Left lung (tissue), 10 donors: ENCODE measurements around the gene PCSK5. TPM values are rescaled to one million over a fixed set of nuclear protein-coding genes. Genes with fewer than 3 reads are reported as not detected.

Experiments
- ATAC-seq: fragments of 200-7000 bp; cut with Tn5 transposase; one replicate; pipeline ENCODE4 v1.9.1; 2020; ENCODE audit warnings: moderate library complexity
- DNase-seq, 4 donors: peaks; one replicate each; pipeline ENCODE4 v3.0.0-alpha.2; 2013 to 2020
- H3K27ac ChIP-seq, 2 donors: fragments of 200-600 bp; sonication (generic) in 1 of 2; one replicate each; pipeline versions ENCODE4 v1.5.0 to v1.8.0; 2020 to 2021
- H3K27me3 ChIP-seq, 2 donors: fragments of 200-600 bp; sonication (generic) in 1 of 2; one replicate each; pipeline versions ENCODE4 v1.5.0 to v1.8.0; 2020 to 2021
- H3K36me3 ChIP-seq, 2 donors: fragments of 200-600 bp; sonication (generic) in 1 of 2; one replicate each; pipeline versions ENCODE4 v1.5.0 to v1.8.0; 2020 to 2021
- H3K4me1 ChIP-seq, 2 donors: fragments of 200-600 bp; one replicate each; pipeline ENCODE4 v1.8.0; 2021
- H3K4me3 ChIP-seq, 2 donors: fragments of 200-600 bp; sonication (generic) in 1 of 2; one replicate each; pipeline versions ENCODE4 v1.5.0 to v1.8.0; 2020 to 2021; ENCODE audit warnings: mild to moderate bottlenecking in 1 of 2
- H3K9me3 ChIP-seq, 2 donors: fragments of 200-600 bp; sonication (generic) in 1 of 2; one replicate each; pipeline versions ENCODE4 v1.5.0 to v1.8.0; 2020 to 2021
- intact Hi-C, 2 donors: fragments of 100-400 bp; cut with DNase I; formaldehyde crosslinking; loops; one replicate each; pipeline versions ENCODE4 v1.11.2 to v1.14.2; 2022
- polyA plus RNA-seq, 6 donors: library from polyadenylated mRNA; unstranded; fragments of 120-200 nt; gene quantifications; one replicate each; pipeline ENCODE4 v1.2.1, GENCODE V29; 2013; ENCODE audit not compliant: insufficient read length in 6 of 6
- total RNA-seq, 2 donors: library from RNA; stranded (reverse); fragmentation: NEBNext Ultra II Directional; extraction: Animal tissue kit (Norgen Biotek cat#: 25700); gene quantifications; one replicate each; pipeline ENCODE4 v1.2.1, GENCODE V29; 2021
- TF ChIP-seq, protein P1 (sequence below), 2 donors: fragments of 200-600 bp; sonication (generic) in 1 of 2; IDR thresholded peaks; one replicate each; pipeline versions ENCODE4 v1.5.0 to v1.8.0; 2021; ENCODE audit warnings: antibody characterized with exemption in 2 of 2
- donor health status: DM: no; HTN: yes; CAD: no.
- donor health status: DM: no; HTN: no; CAD: no.

Gene PCSK5
- total and polyA plus RNA-seq, 8 donors, result 6.8 to 20.3 (median 11.3) TPM

DNA sequence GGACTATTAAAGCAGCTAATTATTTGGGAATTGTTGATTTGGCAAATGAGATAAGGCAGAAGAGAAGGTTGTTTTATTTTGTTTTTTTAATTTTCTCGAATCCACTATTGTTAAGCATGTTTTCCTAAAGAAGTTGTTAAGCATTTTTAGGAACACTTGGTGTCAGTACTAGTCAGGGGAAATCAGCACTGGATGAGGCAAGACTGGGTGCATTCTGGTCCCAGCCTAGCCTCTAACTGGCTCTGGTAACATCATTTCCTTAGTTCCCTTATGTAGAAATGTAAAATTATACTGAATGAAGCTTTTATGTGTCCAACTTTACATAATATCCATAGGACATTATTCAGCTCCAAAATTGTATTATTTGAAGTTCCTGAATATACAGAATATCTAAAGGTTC, 196.1 kb downstream of the PCSK5 start:
- TF ChIP-seq, protein P1, sequence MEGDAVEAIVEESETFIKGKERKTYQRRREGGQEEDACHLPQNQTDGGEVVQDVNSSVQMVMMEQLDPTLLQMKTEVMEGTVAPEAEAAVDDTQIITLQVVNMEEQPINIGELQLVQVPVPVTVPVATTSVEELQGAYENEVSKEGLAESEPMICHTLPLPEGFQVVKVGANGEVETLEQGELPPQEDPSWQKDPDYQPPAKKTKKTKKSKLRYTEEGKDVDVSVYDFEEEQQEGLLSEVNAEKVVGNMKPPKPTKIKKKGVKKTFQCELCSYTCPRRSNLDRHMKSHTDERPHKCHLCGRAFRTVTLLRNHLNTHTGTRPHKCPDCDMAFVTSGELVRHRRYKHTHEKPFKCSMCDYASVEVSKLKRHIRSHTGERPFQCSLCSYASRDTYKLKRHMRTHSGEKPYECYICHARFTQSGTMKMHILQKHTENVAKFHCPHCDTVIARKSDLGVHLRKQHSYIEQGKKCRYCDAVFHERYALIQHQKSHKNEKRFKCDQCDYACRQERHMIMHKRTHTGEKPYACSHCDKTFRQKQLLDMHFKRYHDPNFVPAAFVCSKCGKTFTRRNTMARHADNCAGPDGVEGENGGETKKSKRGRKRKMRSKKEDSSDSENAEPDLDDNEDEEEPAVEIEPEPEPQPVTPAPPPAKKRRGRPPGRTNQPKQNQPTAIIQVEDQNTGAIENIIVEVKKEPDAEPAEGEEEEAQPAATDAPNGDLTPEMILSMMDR (IDR thresholded peaks at IDR 0.05), result no peak
- Histone ChIP-seq H3K36me3 (no peaks in the 10 kb centered on the region), H3K4me3 (no peak overlapping the region), H3K4me1 (peaks cover 0 to 9% of the 10 kb centered on the region in 2 donors), H3K9me3 (no peaks in the 10 kb centered on the region), H3K27me3 (no peaks in the 10 kb centered on the region), H3K27ac (no peak overlapping the region)
- ATAC-seq, result peak; percentile 65
- intact Hi-C loops, result no loop called here
- DNase-seq, result no peak

DNA sequence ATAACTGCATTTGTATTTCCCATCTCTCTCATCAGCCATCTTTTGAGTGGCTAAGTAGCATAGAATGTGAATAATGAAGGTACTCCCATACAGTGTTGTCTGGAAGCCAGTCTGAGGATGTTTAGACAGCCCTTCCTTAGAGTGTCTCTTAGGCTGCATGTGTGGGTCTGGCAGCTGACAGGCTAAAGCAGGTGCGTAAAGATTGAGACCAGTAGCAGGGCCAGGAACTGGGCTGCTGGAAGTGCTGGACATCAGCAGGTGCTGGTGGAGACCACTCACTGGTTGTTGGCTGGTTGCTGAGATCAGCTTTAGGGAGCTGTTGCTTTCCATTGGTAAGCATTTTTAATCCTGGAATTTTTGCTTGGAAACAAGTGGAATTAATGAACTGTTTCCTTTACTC, 197.5 kb downstream of the PCSK5 start:
- TF ChIP-seq, protein P1 (IDR thresholded peaks at IDR 0.05), result no peak
- Histone ChIP-seq H3K9me3 (no peaks in the 10 kb centered on the region), H3K4me3 (no peak overlapping the region), H3K27ac (no peak overlapping the region), H3K36me3 (no peaks in the 10 kb centered on the region), H3K4me1 (peaks cover 0 to 9% of the 10 kb centered on the region in 2 donors), H3K27me3 (no peaks in the 10 kb centered on the region)
- DNase-seq (no peak), ATAC-seq (no peak)
- intact Hi-C loops, result no loop called here

DNA sequence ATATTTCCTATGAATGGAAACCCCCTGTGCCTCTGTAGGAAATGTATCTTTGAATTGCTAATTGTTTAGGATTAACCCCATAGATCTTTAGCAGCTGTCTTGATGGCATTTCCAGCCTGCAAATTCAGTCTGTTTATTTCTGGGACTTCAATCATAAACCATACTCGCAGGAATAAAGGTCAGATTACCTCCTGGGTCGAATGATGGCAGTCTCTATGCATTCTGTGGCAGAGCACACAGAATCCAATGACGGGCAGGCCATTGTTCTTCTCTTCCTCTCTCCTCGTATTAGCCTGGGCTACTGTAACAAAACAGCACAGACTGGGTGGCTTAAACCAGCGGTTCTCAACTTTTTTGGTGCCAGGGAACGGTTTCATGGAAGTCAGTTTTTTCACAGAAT, 199.9 kb downstream of the PCSK5 start:
- no peak overlapping the region for H3K4me3 ChIP-seq
- no peak for DNase-seq
- no peak overlapping the region for H3K27ac ChIP-seq
- peaks cover 0 to 9% of the 10 kb centered on the region in 2 donors for H3K4me1 ChIP-seq
- ATAC-seq, result no peak
- TF ChIP-seq, protein P1 (IDR thresholded peaks at IDR 0.05), result no peak
- no peaks in the 10 kb centered on the region for H3K27me3 ChIP-seq
- H3K36me3 ChIP-seq, result no peaks in the 10 kb centered on the region
- H3K9me3 ChIP-seq, result no peaks in the 10 kb centered on the region
- intact Hi-C loops, result no loop called here

DNA sequence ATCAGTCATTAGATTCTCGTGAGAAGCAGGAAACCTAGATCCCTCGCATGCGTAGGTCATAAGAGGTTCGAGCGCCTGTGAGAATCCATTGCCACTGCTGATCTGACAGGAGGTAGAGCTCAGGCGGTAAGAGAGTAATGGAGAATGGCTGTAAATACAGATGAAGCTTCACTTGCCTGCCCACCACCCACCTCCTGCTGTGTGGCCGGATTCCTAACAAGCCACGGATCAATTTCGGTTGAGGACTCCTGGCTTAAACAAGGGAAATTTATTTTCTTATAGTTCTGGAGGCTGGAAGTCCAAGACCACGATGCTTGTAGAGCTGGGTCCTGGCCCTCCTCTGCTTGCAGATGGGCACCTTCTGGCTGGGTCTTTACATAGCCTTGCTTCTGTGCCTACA, 200.4 kb downstream of the PCSK5 start:
- Histone ChIP-seq H3K4me1 (peaks cover 0 to 5% of the 10 kb centered on the region in 2 donors), H3K27ac (no peak overlapping the region), H3K36me3 (no peaks in the 10 kb centered on the region), H3K9me3 (no peaks in the 10 kb centered on the region), H3K4me3 (no peak overlapping the region), H3K27me3 (no peaks in the 10 kb centered on the region)
- TF ChIP-seq, protein P1 (IDR thresholded peaks at IDR 0.05), result no peak
- intact Hi-C loops, result no loop called here
- DNase-seq (no peak), ATAC-seq (no peak)

DNA sequence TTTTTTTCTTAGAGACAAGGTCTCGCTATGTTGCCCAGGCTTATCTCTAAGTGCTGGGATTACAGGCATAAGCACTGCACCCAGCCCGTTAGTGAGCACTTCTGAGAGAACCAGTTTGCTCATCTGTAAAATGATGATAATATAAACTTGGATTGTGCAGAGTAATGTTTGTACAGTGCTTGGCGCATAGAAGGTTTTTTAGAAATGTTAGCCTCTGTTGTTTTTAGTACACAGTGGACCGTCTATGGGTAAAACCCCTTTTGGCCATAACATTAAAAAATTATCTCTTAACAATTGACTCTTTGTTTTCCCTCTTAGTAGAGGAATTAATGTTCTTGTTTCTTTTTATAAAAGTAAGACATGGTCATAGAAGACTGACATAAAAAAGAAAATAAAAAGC, 202.1 kb downstream of the PCSK5 start:
- DNase-seq (no peak), ATAC-seq (no peak)
- TF ChIP-seq, protein P1 (IDR thresholded peaks at IDR 0.05), result no peak
- Histone ChIP-seq H3K27ac (no peak overlapping the region), H3K4me3 (no peak overlapping the region), H3K9me3 (no peaks in the 10 kb centered on the region), H3K36me3 (no peaks in the 10 kb centered on the region), H3K27me3 (no peaks in the 10 kb centered on the region), H3K4me1 (no peaks in the 10 kb centered on the region)
- intact Hi-C loops, result no loop called here
